Natural killer cell (primary cell): ENCODE results near the gene HOXB7. TPM values are rescaled to one million over a fixed set of nuclear protein-coding genes. Genes with fewer than 3 reads are reported as not detected.

Source experiments
- ATAC-seq, 3 donors: fragments of 150-1000 bp in 2 of 3; fragments of 200-7000 bp in 1 of 3; cut with Tn5 transposase; 1 replicate in 1 of 3; 2 replicates in 2 of 3; pipeline ENCODE4 v1.10.0; 2021; ENCODE audit warnings: mild to moderate bottlenecking in 2 of 3, moderate library complexity in 2 of 3
- DNase-seq, 2 donors: peaks; one replicate each; pipeline versions ENCODE4 v3.0.0 to v3.0.0-alpha.2; 2013 to 2021; ENCODE audit warnings: mixed read lengths in 1 of 2
- H3K27ac ChIP-seq: one replicate; pipeline ENCODE4 v1.5.1; 2013; ENCODE audit warnings: mild to moderate bottlenecking, low read length
- H3K27me3 ChIP-seq: one replicate; pipeline ENCODE4 v1.6.1; 2013; ENCODE audit warnings: low read length; ENCODE audit not compliant: control insufficient read depth, insufficient read depth
- H3K36me3 ChIP-seq: one replicate; pipeline ENCODE4 v1.6.1; 2013; ENCODE audit warnings: low read length; ENCODE audit not compliant: control insufficient read depth, insufficient read depth
- H3K4me1 ChIP-seq: one replicate; pipeline ENCODE4 v1.6.1; 2013; ENCODE audit warnings: low read length; ENCODE audit not compliant: control insufficient read depth, insufficient read depth
- H3K4me3 ChIP-seq: one replicate; pipeline ENCODE4 v1.5.1; 2013; ENCODE audit warnings: low read length
- H3K9me3 ChIP-seq: one replicate; pipeline ENCODE4 v1.6.1; 2013; ENCODE audit warnings: low read length; ENCODE audit not compliant: control insufficient read depth, insufficient read depth
- H3K27ac Mint-ChIP-seq, 2 donors: one replicate each; pipeline ENCODE4 v1.8.0; 2022; ENCODE audit warnings: mild to moderate bottlenecking in 2 of 2, mixed read lengths in 2 of 2, moderate library complexity in 1 of 2
- H3K27me3 Mint-ChIP-seq, 2 donors: one replicate each; pipeline ENCODE4 v1.8.0; 2022; ENCODE audit warnings: low read depth in 2 of 2, mixed read lengths in 2 of 2
- H3K36me3 Mint-ChIP-seq: one replicate; pipeline ENCODE4 v1.8.0; 2022; ENCODE audit warnings: mixed read lengths
- H3K4me1 Mint-ChIP-seq, 2 donors: one replicate each; pipeline ENCODE4 v1.8.0; 2022; ENCODE audit warnings: mixed read lengths in 2 of 2
- H3K4me3 Mint-ChIP-seq: one replicate; pipeline ENCODE4 v1.8.0; 2022; ENCODE audit warnings: mild to moderate bottlenecking, moderate library complexity, mixed read lengths
- H3K9me3 Mint-ChIP-seq, 2 donors: one replicate each; pipeline ENCODE4 v1.8.0; 2022; ENCODE audit warnings: mixed read lengths in 2 of 2
- CTCF ChIP-seq: fragments of 200-600 bp; IDR thresholded peaks from one replicate; pipeline ENCODE4 v1.8.0; 2022; ENCODE audit warnings: antibody characterized with exemption
- WGBS: methylation state at CpG from one replicate; pipeline ENCODE4 v1.1.7; 2013; ENCODE audit warnings: missing lambda C conversion rate; ENCODE audit not compliant: insufficient coverage; 5-methylcytosine and 5-hydroxymethylcytosine counted together
- intact Hi-C: fragments of 100-400 bp; cut with micrococcal nuclease; formaldehyde crosslinking; loops from one replicate; pipeline ENCODE4 v1.14.2; 2022
- total RNA-seq, 4 donors: library from RNA; stranded (reverse); fragments of 120-200 nt in 1 of 4; gene quantifications; one replicate each; pipeline versions ENCODE4 v1.2.3 to v1.2.4, GENCODE V29; 2013 to 2022

Gene HOXB7
- total RNA-seq, 3 donors from 2014 or later (not counting 1 experiment from before 2014, with no cell fraction given) = 0.45 to 1.4 (median 0.97) TPM

- TF ChIP-seq CTCF = peak; percentile 30
- Mint-ChIP-seq H3K27me3 (peaks cover 54% of the 10 kb centered on the region in 2 donors), H3K27ac (peak overlapping the region; percentile 7 to 78), H3K4me1 (peaks cover 49 to 53% of the 10 kb centered on the region in 2 donors), H3K4me3 (peak overlapping the region; percentile 89), H3K9me3 (no peaks in the 10 kb centered on the region), H3K36me3 (peaks cover 7% of the 10 kb centered on the region)
- peak overlapping the region; percentile 24 for H3K4me3 ChIP-seq
- DNase-seq (peak; percentile 57 to 76), ATAC-seq (peak; percentile 75 to 78 (median 78))
- 2% methylated on average over 62 of the region's 67 CpGs for WGBS
- H3K4me1 ChIP-seq = peaks cover 58% of the 10 kb centered on the region
- peaks cover 64% of the 10 kb centered on the region for H3K27me3 ChIP-seq
- H3K27ac ChIP-seq = no peak overlapping the region
- no peaks in the 10 kb centered on the region for H3K9me3 ChIP-seq
- intact Hi-C loops = loop anchor here (2.0 to 10.0 kb wide), 3 partner anchors 16 to 142 kb away; partner anchors contain the start of genes PRAC1 and PRAC2
- no peaks in the 10 kb centered on the region for H3K36me3 ChIP-seq
Measured at GRCh38 chr17:48612854-48613691, 2.3 kb upstream of the HOXB7 start.

- Histone ChIP-seq H3K4me3 (peak overlapping the region; percentile 24), H3K4me1 (peaks cover 53% of the 10 kb centered on the region), H3K27ac (no peak overlapping the region), H3K9me3 (no peaks in the 10 kb centered on the region), H3K36me3 (no peaks in the 10 kb centered on the region), H3K27me3 (peaks cover 57% of the 10 kb centered on the region)
- TF ChIP-seq CTCF = no peak
- Mint-ChIP-seq H3K4me1 (peaks cover 48 to 50% of the 10 kb centered on the region in 2 donors), H3K27me3 (peaks cover 49 to 54% of the 10 kb centered on the region in 2 donors), H3K9me3 (no peaks in the 10 kb centered on the region), H3K36me3 (peaks cover 7% of the 10 kb centered on the region), H3K4me3 (peak overlapping the region; percentile 89), H3K27ac (peak overlapping the region; percentile 7 to 78)
- DNase-seq = peak in 1 of 2 donors; percentile 48
- ATAC-seq = peak; percentile 14 to 20 (median 16)
- intact Hi-C loops = loop anchor here (2.0 to 10.0 kb wide), 3 partner anchors 16 to 142 kb away; partner anchors contain the start of genes PRAC1 and PRAC2
- under 1% methylated on average over 13 of the region's 15 CpGs for WGBS
Measured at GRCh38 chr17:48612456-48612853, 1.6 kb upstream of the HOXB7 start.

- WGBS = 4% methylated on average over 35 of the region's 36 CpGs
- peaks cover 53% of the 10 kb centered on the region for H3K4me1 ChIP-seq
- intact Hi-C loops = loop anchor here (2.0 to 10.0 kb wide), 3 partner anchors 15 to 143 kb away; partner anchors contain the start of genes PRAC1 and PRAC2
- DNase-seq = peak in 1 of 2 donors; percentile 50
- Mint-ChIP-seq H3K27ac (peak overlapping the region; percentile 7 to 78), H3K4me1 (peaks cover 44 to 48% of the 10 kb centered on the region in 2 donors), H3K36me3 (peaks cover 2% of the 10 kb centered on the region), H3K4me3 (peak overlapping the region; percentile 98), H3K27me3 (peaks cover 43 to 49% of the 10 kb centered on the region in 2 donors), H3K9me3 (no peaks in the 10 kb centered on the region)
- H3K9me3 ChIP-seq = no peaks in the 10 kb centered on the region
- ATAC-seq = peak in 2 of 3 donors; percentile 15 to 18
- H3K4me3 ChIP-seq = peak overlapping the region; percentile 85
- no peak for TF ChIP-seq CTCF
- no peaks in the 10 kb centered on the region for H3K36me3 ChIP-seq
- no peak overlapping the region for H3K27ac ChIP-seq
- H3K27me3 ChIP-seq = peaks cover 52% of the 10 kb centered on the region
Measured at GRCh38 chr17:48611681-48612455, 1.1 kb upstream of the HOXB7 start.
